GM19240 (cell line): ENCODE measurements around the gene FBXW8.

Experiments used
- DNase-seq: peaks from one replicate; pipeline ENCODE4 v3.0.0; 2011; ENCODE audit warnings: low spot score; ENCODE audit not compliant: insufficient read length

FBXW8 gene

GRCh38 chr12:116910645-116911451, at the start of gene FBXW8:
Gene FBXW8 (plus strand): TSS chr12:116910950. CDS start chr12:116911038, 88 bp downstream.
- peak; percentile 55 for DNase-seq

- DNase-seq, result peak; percentile 68
Observed at GRCh38 chr12:116861320-116861719, 49.4 kb upstream of the FBXW8 start.

GRCh38 chr12:116862167-116862566, 48.6 kb upstream of the FBXW8 start:
- DNase-seq, result no peak

- DNase-seq, result no peak
Observed at GRCh38 chr12:116863275-116863767, 47.4 kb upstream of the FBXW8 start.

- DNase-seq, result no peak
Observed at GRCh38 chr12:116864371-116865160, 46.2 kb upstream of the FBXW8 start.

- DNase-seq, result no peak
Observed at GRCh38 chr12:116867523-116867922, 43.2 kb upstream of the FBXW8 start.

GRCh38 chr12:116870306-116870705, 40.4 kb upstream of the FBXW8 start:
- DNase-seq, result no peak

GRCh38 chr12:116874324-116874995, 36.3 kb upstream of the FBXW8 start:
- DNase-seq, result no peak

- no peak for DNase-seq
Observed at GRCh38 chr12:116876151-116876869, 34.4 kb upstream of the FBXW8 start.

GRCh38 chr12:116878567-116879508, 31.9 kb upstream of the FBXW8 start:
- no peak for DNase-seq

GRCh38 chr12:116879509-116880212, 31.1 kb upstream of the FBXW8 start:
- DNase-seq, result no peak

GRCh38 chr12:116880213-116880816, 30.4 kb upstream of the FBXW8 start:
- DNase-seq, result no peak

GRCh38 chr12:116880817-116881324, 29.9 kb upstream of the FBXW8 start:
- no peak for DNase-seq

GRCh38 chr12:116881325-116881876, 29.3 kb upstream of the FBXW8 start, which contains the start of gene HRK:
Gene HRK (minus strand): TSS chr12:116881441. CDS start chr12:116881307, 134 bp downstream.
- no peak for DNase-seq

- no peak for DNase-seq
Observed at GRCh38 chr12:116881877-116882507, 28.8 kb upstream of the FBXW8 start.

- DNase-seq, result no peak
Observed at GRCh38 chr12:116882742-116883141, 28.0 kb upstream of the FBXW8 start.

GRCh38 chr12:116884871-116885270, 25.9 kb upstream of the FBXW8 start:
- DNase-seq, result no peak

GRCh38 chr12:116885491-116885890, 25.3 kb upstream of the FBXW8 start:
- no peak for DNase-seq
